HG03108 (cell line): Measurements from ENCODE around the gene FOXL3.
"Not testable (repeated sequence)": the region's sequence is repeated elsewhere in the genome, so short reads cannot be mapped to it uniquely, and the experiment has no call there.

Source experiments
- ATAC-seq: cut with Tn5 transposase; IDR thresholded peaks from one replicate; pipeline ENCODE4 v1.9.1; 2021; ENCODE audit warnings: moderate library complexity; ENCODE audit not compliant: unreplicated experiment

Gene FOXL3

GRCh38 chr7:335358-336148, 45.6 kb downstream of the FOXL3 start:
- ATAC-seq, result no peak

- not testable (repeated sequence) for ATAC-seq
Observed at GRCh38 chr7:336149-336533, 46.2 kb downstream of the FOXL3 start.

- ATAC-seq, result no peak
Observed at GRCh38 chr7:336810-337566, 47.0 kb downstream of the FOXL3 start.

- no peak for ATAC-seq
Observed at GRCh38 chr7:337567-337951, 47.6 kb downstream of the FOXL3 start.

- ATAC-seq, result no peak
Observed at GRCh38 chr7:338295-339061, 48.5 kb downstream of the FOXL3 start.

- ATAC-seq, result no peak
Observed at GRCh38 chr7:339062-339342, 49.0 kb downstream of the FOXL3 start.

GRCh38 chr7:339696-340095, 49.7 kb downstream of the FOXL3 start:
- no peak for ATAC-seq

GRCh38 chr7:340200-340937, 50.4 kb downstream of the FOXL3 start:
- no peak for ATAC-seq
